GM12878 (cell line): ENCODE results near the gene HOXD12. TPM values are rescaled to one million over a fixed set of nuclear protein-coding genes. Genes with fewer than 3 reads are reported as not detected.

Experiments
- ATAC-seq: fragments of 200-7000 bp; cut with Tn5 transposase; 3 replicates; pipeline ENCODE4 v1.9.1; 2020; ENCODE audit warnings: mild to moderate bottlenecking, moderate library complexity
- BruUV-seq: library from RNA; stranded (reverse); fragments of 400-500 nt; replicated peaks from 2 replicates; lab custom pipeline; 2021; lab: Mats Ljungman, UMichigan
- CTCF ChIA-PET: fragments of 300-600 bp; sonication (Branson Sonifier 250); formaldehyde crosslinking; extraction: SDS; loops from one replicate; lab custom pipeline; 2021; ENCODE audit warnings: inconsistent platforms; lab: Yijun Ruan, JAX
- POLR2A ChIA-PET: fragments of 350-600 bp; formaldehyde crosslinking; extraction: SDS; loops from one replicate; lab custom pipeline; 2021; ENCODE audit warnings: inconsistent platforms; lab: Charles Lee
- RAD21 ChIA-PET: fragments of 300-600 bp; sonication (Branson Sonifier 250); formaldehyde crosslinking; loops from one replicate; lab custom pipeline; 2023; ENCODE audit warnings: antibody characterized with exemption; ENCODE audit not compliant: unreplicated experiment; lab: Charles Lee
- SMC1A ChIA-PET: fragments of 300-600 bp; sonication (Branson Sonifier 250); formaldehyde crosslinking; loops from one replicate; lab custom pipeline; 2023; ENCODE audit not compliant: unreplicated experiment, uncharacterized antibody; lab: Charles Lee
- DNase-seq: peaks from one replicate; pipeline ENCODE4 v3.0.0-alpha.2; 2011; ENCODE audit warnings: low read depth, low spot score
- FAIRE-seq: peaks from 3 replicates; lab custom pipeline; 2011; peaks lifted over from hg19 to GRCh38; lab: Jason Lieb, UNC
- H2AFZ ChIP-seq: 2 replicates; pipeline ENCODE4 v1.6.0; 2011; ENCODE audit warnings: low read depth, low read length, control low read depth; ENCODE audit not compliant: control insufficient read depth
- H3K27ac ChIP-seq: 2 replicates; pipeline ENCODE4 v1.5.1; 2011; ENCODE audit warnings: control low read depth; ENCODE audit not compliant: control insufficient read depth, insufficient read depth
- H3K27me3 ChIP-seq, 2 experiments: replicated peaks in 1 of 2; 2 replicates each; pipeline versions ENCODE4 v1.6.0 to v1.6.1; 2011; ENCODE audit warnings: low read length in 1 of 2; ENCODE audit not compliant: control insufficient read depth in 2 of 2, insufficient read depth in 2 of 2
- H3K36me3 ChIP-seq, 2 experiments: 2 replicates each; pipeline ENCODE4 v1.5.1; 2011; ENCODE audit warnings: low read length in 1 of 2; ENCODE audit not compliant: control insufficient read depth in 2 of 2, insufficient read depth in 2 of 2
- H3K4me1 ChIP-seq: 2 replicates; pipeline ENCODE4 v1.6.1; 2011; ENCODE audit warnings: mild to moderate bottlenecking, low read length, moderate library complexity, mixed read lengths; ENCODE audit not compliant: control insufficient read depth, insufficient read depth
- H3K4me2 ChIP-seq: 2 replicates; pipeline ENCODE4 v1.6.0; 2011; ENCODE audit warnings: control low read depth; ENCODE audit not compliant: control insufficient read depth, insufficient read depth
- H3K4me3 ChIP-seq: fragments of 200-600 bp; sonication (generic); 2 replicates; pipeline ENCODE4 v1.5.1; 2016
- H3K79me2 ChIP-seq: 2 replicates; pipeline ENCODE4 v1.6.0; 2011; ENCODE audit warnings: low read length; ENCODE audit not compliant: control insufficient read depth, insufficient read depth
- H3K9ac ChIP-seq: 2 replicates; pipeline ENCODE4 v1.8.0; 2011; ENCODE audit warnings: low read length, control low read depth, mixed read lengths; ENCODE audit not compliant: control insufficient read depth, insufficient read depth
- H3K9me3 ChIP-seq: replicated peaks from 3 replicates; pipeline ENCODE4 v1.5.1; 2011; ENCODE audit warnings: mild to moderate bottlenecking, low read length; ENCODE audit not compliant: control insufficient read depth, insufficient read depth
- H4K20me1 ChIP-seq: 2 replicates; pipeline ENCODE4 v1.6.0; 2011; ENCODE audit not compliant: control insufficient read depth, insufficient read depth
- BCL3 ChIP-seq: IDR thresholded peaks from 2 replicates; pipeline ENCODE4 v1.6.1; 2011; ENCODE audit warnings: borderline replicate concordance, low read depth, mild to moderate bottlenecking, moderate library complexity, low read length; ENCODE audit not compliant: insufficient read depth, poor library complexity, severe bottlenecking
- EP300 ChIP-seq, 2 experiments: fragments of 150-350 bp in 1 of 2; IDR thresholded peaks; 2 replicates each; pipeline ENCODE4 v1.6.1; 2011 to 2012; ENCODE audit warnings: low read depth in 2 of 2, low read length in 2 of 2, borderline replicate concordance in 1 of 2, improper control_type of control experiment in 1 of 2, inconsistent platforms in 1 of 2; ENCODE audit not compliant: control insufficient read depth in 1 of 2
- FOXK2 ChIP-seq: fragments of 450-650 bp; IDR thresholded peaks from 2 replicates; pipeline ENCODE4 v1.6.1; 2017; ENCODE audit warnings: mild to moderate bottlenecking, moderate library complexity
- NBN ChIP-seq: fragments of 450-650 bp; IDR thresholded peaks from 2 replicates; pipeline ENCODE4 v1.6.1; 2016
- NFIC ChIP-seq: IDR thresholded peaks from 2 replicates; pipeline ENCODE4 v1.6.1; 2012; ENCODE audit warnings: low read depth, mild to moderate bottlenecking, inconsistent platforms, low read length, moderate library complexity
- POLR2A ChIP-seq: IDR thresholded peaks from 2 replicates; pipeline ENCODE4 v1.6.1; 2011; ENCODE audit warnings: low read depth, mild to moderate bottlenecking, low read length
- STAT3 ChIP-seq: IDR thresholded peaks from 2 replicates; pipeline ENCODE4 v1.6.1; 2011; ENCODE audit warnings: low read depth, low read length, improper control_type of control experiment
- ZNF207 ChIP-seq: fragments of 450-650 bp; IDR thresholded peaks from 2 replicates; pipeline ENCODE4 v1.6.1; 2014; ENCODE audit warnings: antibody characterized with exemption, mild to moderate bottlenecking, borderline replicate concordance
- ZSCAN29 ChIP-seq: fragments of 450-650 bp; IDR thresholded peaks from 2 replicates; pipeline ENCODE4 v1.6.1; 2017; ENCODE audit warnings: mild to moderate bottlenecking, moderate library complexity
- in situ Hi-C: fragments of 300-500 bp; cut with MboI; formaldehyde crosslinking; loops from 9 replicates; pipeline ENCODE4 v1.14.3; 2018; ENCODE audit warnings: mixed read lengths
- intact Hi-C: fragments of 100-400 bp; cut with micrococcal nuclease; formaldehyde crosslinking; loops from one replicate; pipeline ENCODE4 v1.14.2; 2022; ENCODE audit not compliant: unreplicated experiment
- polyA plus RNA-seq, 11 experiments: library from polyadenylated mRNA; depleted of rRNA in 4 of 11; unstranded in 6 of 11; stranded (reverse) in 5 of 11; fragments of >200 nt; fragmentation: Nextera tagmentation in 4 of 11; fragmentation: Illumina TruSeq in 1 of 11; extraction: Ambion mirVana in 4 of 11; extraction: Trizol in 1 of 11; gene quantifications; 1 replicate in 1 of 11; 2 replicates in 10 of 11; pipeline versions ENCODE4 v1.2.1 to v1.2.3, GENCODE V29; 2011 to 2016; ENCODE audit warnings: inconsistent platforms in 2 of 11, missing spikeins in 2 of 11, low read depth in 1 of 11
- total RNA-seq, 4 experiments: library from RNA; depleted of rRNA in 3 of 4; stranded (reverse); fragments of >200 nt in 3 of 4; fragmentation: Illumina TruSeq in 1 of 4; extraction: Trizol in 1 of 4; gene quantifications; 2 replicates each; pipeline versions ENCODE4 v1.2.1 to v1.2.3, GENCODE V29; 2013 to 2021

HOXD12 gene
- total and polyA plus RNA-seq, 10 of the 15 experiments (the other 5 are each of a cell fraction or from before 2014, with no cell fraction given), result not detected

- ChIA-PET RAD21 (no interaction called here), SMC1A (interaction anchor here (0.9 to 3.2 kb wide), 4 partner anchors 322 to 1015 kb away, joined by 3 to 13 read pairs (median 4); no protein-coding TSS in a partner anchor), POLR2A (no interaction called here), CTCF (interaction anchor here (1.0 to 3.4 kb wide), 5 partner anchors 322 to 1015 kb away, joined by 3 to 36 read pairs (median 11); no protein-coding TSS in a partner anchor)
- no peak for FAIRE-seq
- no peaks in the 10 kb centered on the region; the same call in 1 of the 3 replicates for H3K9me3 ChIP-seq
- in situ Hi-C loops (loop anchor here (25.0 kb wide), 1 partner anchor 1204 kb away; no protein-coding TSS in a partner anchor), intact Hi-C loops (no loop called here)
- no peak for DNase-seq
- no peaks in the 10 kb centered on the region for H3K79me2 ChIP-seq
- no peak overlapping the region for H3K4me3 ChIP-seq
- no peaks in the 10 kb centered on the region for H3K36me3 ChIP-seq
- TF ChIP-seq ZNF207, result no peak
- TF ChIP-seq STAT3, result no peak
- no peak for TF ChIP-seq NFIC
- no peak for TF ChIP-seq ZSCAN29
- no peak for TF ChIP-seq BCL3
- TF ChIP-seq NBN, result no peak
- TF ChIP-seq POLR2A, result no peak
- TF ChIP-seq EP300 (IDR thresholded peaks at IDR 0.05; ENCODE audit: borderline replicate concordance in 1 of 2, control insufficient read depth in 1 of 2, low read depth in 2 of 2, low read length in 2 of 2), result no peak
- no peak for TF ChIP-seq FOXK2
- no peak overlapping the region for H2AFZ ChIP-seq
- H3K27me3 ChIP-seq, result peaks cover 9 to 28% of the 10 kb centered on the region in 2 experiments
- no peak overlapping the region for H3K27ac ChIP-seq
- BruUV-seq, result no TSS peak
- ATAC-seq, result no peak
- H3K9ac ChIP-seq, result no peak overlapping the region
- H3K4me1 ChIP-seq, result no peaks in the 10 kb centered on the region
- no peaks in the 10 kb centered on the region for H4K20me1 ChIP-seq
- no peak overlapping the region for H3K4me2 ChIP-seq
Observed at GRCh38 chr2:176133389-176133788, 33.8 kb downstream of the HOXD12 start.
